ENCODE results near the gene CTNNBL1.

DNA sequence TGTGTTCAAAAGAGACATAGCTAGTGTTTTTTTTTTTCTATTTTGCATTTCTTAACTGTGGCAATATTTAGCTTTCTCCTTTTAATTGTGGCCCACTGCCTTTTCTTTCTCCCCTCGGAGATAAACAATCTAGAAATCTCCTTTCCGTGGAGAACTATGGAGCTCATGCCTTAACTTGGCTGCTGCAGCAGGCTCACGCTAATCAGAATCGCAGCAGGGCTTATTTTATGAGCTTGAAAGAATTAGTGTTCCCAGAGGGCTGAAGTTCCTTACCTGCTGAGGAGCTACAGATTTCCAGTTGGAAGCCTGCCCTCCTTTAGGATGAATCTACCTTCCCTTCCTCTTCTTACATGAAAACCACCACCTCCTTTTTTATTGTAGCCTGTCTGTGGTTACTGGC, 35.6 kb downstream of the CTNNBL1 start:
- no peak for TF ChIP-seq POLR2A (IDR thresholded peaks at IDR 0.05; ENCODE audit: borderline replicate concordance, extremely low read depth, insufficient read depth, insufficient read length)
- TF ChIP-seq, protein P1, sequence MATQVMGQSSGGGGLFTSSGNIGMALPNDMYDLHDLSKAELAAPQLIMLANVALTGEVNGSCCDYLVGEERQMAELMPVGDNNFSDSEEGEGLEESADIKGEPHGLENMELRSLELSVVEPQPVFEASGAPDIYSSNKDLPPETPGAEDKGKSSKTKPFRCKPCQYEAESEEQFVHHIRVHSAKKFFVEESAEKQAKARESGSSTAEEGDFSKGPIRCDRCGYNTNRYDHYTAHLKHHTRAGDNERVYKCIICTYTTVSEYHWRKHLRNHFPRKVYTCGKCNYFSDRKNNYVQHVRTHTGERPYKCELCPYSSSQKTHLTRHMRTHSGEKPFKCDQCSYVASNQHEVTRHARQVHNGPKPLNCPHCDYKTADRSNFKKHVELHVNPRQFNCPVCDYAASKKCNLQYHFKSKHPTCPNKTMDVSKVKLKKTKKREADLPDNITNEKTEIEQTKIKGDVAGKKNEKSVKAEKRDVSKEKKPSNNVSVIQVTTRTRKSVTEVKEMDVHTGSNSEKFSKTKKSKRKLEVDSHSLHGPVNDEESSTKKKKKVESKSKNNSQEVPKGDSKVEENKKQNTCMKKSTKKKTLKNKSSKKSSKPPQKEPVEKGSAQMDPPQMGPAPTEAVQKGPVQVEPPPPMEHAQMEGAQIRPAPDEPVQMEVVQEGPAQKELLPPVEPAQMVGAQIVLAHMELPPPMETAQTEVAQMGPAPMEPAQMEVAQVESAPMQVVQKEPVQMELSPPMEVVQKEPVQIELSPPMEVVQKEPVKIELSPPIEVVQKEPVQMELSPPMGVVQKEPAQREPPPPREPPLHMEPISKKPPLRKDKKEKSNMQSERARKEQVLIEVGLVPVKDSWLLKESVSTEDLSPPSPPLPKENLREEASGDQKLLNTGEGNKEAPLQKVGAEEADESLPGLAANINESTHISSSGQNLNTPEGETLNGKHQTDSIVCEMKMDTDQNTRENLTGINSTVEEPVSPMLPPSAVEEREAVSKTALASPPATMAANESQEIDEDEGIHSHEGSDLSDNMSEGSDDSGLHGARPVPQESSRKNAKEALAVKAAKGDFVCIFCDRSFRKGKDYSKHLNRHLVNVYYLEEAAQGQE (IDR thresholded peaks at IDR 0.05; ENCODE audit: low read depth) = no peak
- TF ChIP-seq EZH2 (IDR thresholded peaks at IDR 0.05) = no peak
- TF ChIP-seq, protein P2, sequence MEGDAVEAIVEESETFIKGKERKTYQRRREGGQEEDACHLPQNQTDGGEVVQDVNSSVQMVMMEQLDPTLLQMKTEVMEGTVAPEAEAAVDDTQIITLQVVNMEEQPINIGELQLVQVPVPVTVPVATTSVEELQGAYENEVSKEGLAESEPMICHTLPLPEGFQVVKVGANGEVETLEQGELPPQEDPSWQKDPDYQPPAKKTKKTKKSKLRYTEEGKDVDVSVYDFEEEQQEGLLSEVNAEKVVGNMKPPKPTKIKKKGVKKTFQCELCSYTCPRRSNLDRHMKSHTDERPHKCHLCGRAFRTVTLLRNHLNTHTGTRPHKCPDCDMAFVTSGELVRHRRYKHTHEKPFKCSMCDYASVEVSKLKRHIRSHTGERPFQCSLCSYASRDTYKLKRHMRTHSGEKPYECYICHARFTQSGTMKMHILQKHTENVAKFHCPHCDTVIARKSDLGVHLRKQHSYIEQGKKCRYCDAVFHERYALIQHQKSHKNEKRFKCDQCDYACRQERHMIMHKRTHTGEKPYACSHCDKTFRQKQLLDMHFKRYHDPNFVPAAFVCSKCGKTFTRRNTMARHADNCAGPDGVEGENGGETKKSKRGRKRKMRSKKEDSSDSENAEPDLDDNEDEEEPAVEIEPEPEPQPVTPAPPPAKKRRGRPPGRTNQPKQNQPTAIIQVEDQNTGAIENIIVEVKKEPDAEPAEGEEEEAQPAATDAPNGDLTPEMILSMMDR (IDR thresholded peaks at IDR 0.05 in 2 of 3, conservative IDR thresholded peaks at IDR 0.05 in 1 of 3; ENCODE audit: borderline replicate concordance in 1 of 3, insufficient read depth in 1 of 3, low read depth in 2 of 3, low read length in 2 of 3) = no peak
- TF ChIP-seq ZFX (IDR thresholded peaks at IDR 0.05) = no peak
- no peak for TF ChIP-seq RAD21 (IDR thresholded peaks at IDR 0.05; ENCODE audit: low read depth)

Data from HCT116 (cell line).